HUES64 (cell line): ENCODE data around the gene DTNBP1.

Source experiments
- H3K27ac ChIP-seq: 2 replicates; pipeline ENCODE4 v1.7.0; 2013; ENCODE audit warnings: low read depth, low read length, inconsistent platforms
- H3K27me3 ChIP-seq: 2 replicates; pipeline ENCODE4 v1.6.1; 2013; ENCODE audit warnings: mild to moderate bottlenecking, low read length; ENCODE audit not compliant: insufficient read depth
- H3K36me3 ChIP-seq: 2 replicates; pipeline ENCODE4 v1.6.1; 2013; ENCODE audit warnings: mild to moderate bottlenecking, low read length; ENCODE audit not compliant: insufficient read depth
- H3K4me1 ChIP-seq: 2 replicates; pipeline ENCODE4 v1.6.1; 2013; ENCODE audit warnings: mild to moderate bottlenecking, low read length, moderate library complexity; ENCODE audit not compliant: insufficient read depth
- H3K4me3 ChIP-seq: 2 replicates; pipeline ENCODE4 v1.5.1; 2013; ENCODE audit warnings: mild to moderate bottlenecking, low read length, moderate library complexity
- H3K9ac ChIP-seq: 2 replicates; pipeline ENCODE4 v1.6.1; 2013; ENCODE audit warnings: mild to moderate bottlenecking, low read depth, low read length
- H3K9me3 ChIP-seq: 2 replicates; pipeline ENCODE4 v1.6.1; 2013; ENCODE audit warnings: low read depth, low read length; ENCODE audit not compliant: insufficient read depth
- WGBS: fragments of 150-250, 120-280 bp; methylation state at CpG from one replicate; pipeline ENCODE4 v1.1.7; 2013; ENCODE audit warnings: missing lambda C conversion rate; 5-methylcytosine and 5-hydroxymethylcytosine counted together

The DTNBP1 gene

GRCh38 chr6:15505463-15505918 lies 157.3 kb downstream of the DTNBP1 start:
- no peak overlapping the region for H3K9ac ChIP-seq
- H3K4me1 ChIP-seq: peaks cover 14% of the 10 kb centered on the region
- H3K4me3 ChIP-seq: no peak overlapping the region
- no peaks in the 10 kb centered on the region for H3K9me3 ChIP-seq
- peaks cover 100% of the 10 kb centered on the region for H3K36me3 ChIP-seq
- no peaks in the 10 kb centered on the region for H3K27me3 ChIP-seq
- 96% methylated on average over 18 of the region's 18 CpGs for WGBS
- no peak overlapping the region for H3K27ac ChIP-seq

GRCh38 chr6:15504581-15505350 lies 158.1 kb downstream of the DTNBP1 start:
- H3K4me1 ChIP-seq: peaks cover 14% of the 10 kb centered on the region
- H3K36me3 ChIP-seq: peaks cover 99% of the 10 kb centered on the region
- H3K27ac ChIP-seq: no peak overlapping the region
- no peaks in the 10 kb centered on the region for H3K9me3 ChIP-seq
- H3K9ac ChIP-seq: no peak overlapping the region
- WGBS: 96% methylated on average over 26 of the region's 26 CpGs
- H3K27me3 ChIP-seq: no peaks in the 10 kb centered on the region
- no peak overlapping the region for H3K4me3 ChIP-seq

GRCh38 chr6:15504040-15504495 lies 158.8 kb downstream of the DTNBP1 start:
- H3K4me1 ChIP-seq: peaks cover 14% of the 10 kb centered on the region
- WGBS: 93% methylated on average over 12 of the region's 12 CpGs
- no peak overlapping the region for H3K9ac ChIP-seq

GRCh38 chr6:15503346-15503680 lies 159.5 kb downstream of the DTNBP1 start:
- Histone ChIP-seq H3K27ac (no peak overlapping the region), H3K9me3 (no peaks in the 10 kb centered on the region), H3K4me3 (no peak overlapping the region), H3K27me3 (no peaks in the 10 kb centered on the region), H3K4me1 (peaks cover 10% of the 10 kb centered on the region), H3K9ac (no peak overlapping the region), H3K36me3 (peaks cover 99% of the 10 kb centered on the region)
- 94% methylated on average over 6 of the region's 6 CpGs for WGBS

More at GRCh38 chr6:15504040-15504495, 158.8 kb downstream of the DTNBP1 start:
- Histone ChIP-seq H3K4me3 (no peak overlapping the region), H3K36me3 (peaks cover 99% of the 10 kb centered on the region), H3K27me3 (no peaks in the 10 kb centered on the region), H3K9me3 (no peaks in the 10 kb centered on the region), H3K27ac (no peak overlapping the region)

- Histone ChIP-seq H3K36me3 (peaks cover 99% of the 10 kb centered on the region), H3K9me3 (no peaks in the 10 kb centered on the region), H3K4me1 (peaks cover 5% of the 10 kb centered on the region; the same call in 1 of the 2 replicates), H3K27me3 (no peaks in the 10 kb centered on the region), H3K4me3 (no peak overlapping the region), H3K27ac (no peak overlapping the region), H3K9ac (no peak overlapping the region)
- 90% methylated on average over 20 of the region's 20 CpGs for WGBS
These were observed 160.1 kb downstream of the DTNBP1 start for GRCh38 chr6:15502446-15503345.

GRCh38 chr6:15501826-15502445 lies 160.9 kb downstream of the DTNBP1 start:
- H3K9me3 ChIP-seq: no peaks in the 10 kb centered on the region
- no peak overlapping the region for H3K9ac ChIP-seq
- no peaks in the 10 kb centered on the region; the same call in 1 of the 2 replicates for H3K4me1 ChIP-seq
- peaks cover 97% of the 10 kb centered on the region for H3K36me3 ChIP-seq
- H3K27me3 ChIP-seq: no peaks in the 10 kb centered on the region
- H3K27ac ChIP-seq: no peak overlapping the region
- WGBS: 97% methylated on average over 19 of the region's 19 CpGs
- H3K4me3 ChIP-seq: no peak overlapping the region

- no peak overlapping the region for H3K27ac ChIP-seq
- no peak overlapping the region for H3K9ac ChIP-seq
- H3K9me3 ChIP-seq: no peaks in the 10 kb centered on the region
- H3K4me3 ChIP-seq: no peak overlapping the region
- no peaks in the 10 kb centered on the region for H3K27me3 ChIP-seq
- WGBS: 96% methylated on average over 38 of the region's 38 CpGs
- no peaks in the 10 kb centered on the region; the same call in 1 of the 2 replicates for H3K4me1 ChIP-seq
- peaks cover 97% of the 10 kb centered on the region for H3K36me3 ChIP-seq
These were observed 161.7 kb downstream of the DTNBP1 start for GRCh38 chr6:15500901-15501825.

GRCh38 chr6:15500078-15500740 lies 162.6 kb downstream of the DTNBP1 start:
- WGBS: 95% methylated on average over 16 of the region's 16 CpGs

GRCh38 chr6:15499591-15499990 lies 163.2 kb downstream of the DTNBP1 start:
- H3K36me3 ChIP-seq: peaks cover 97% of the 10 kb centered on the region
- no peak overlapping the region for H3K27ac ChIP-seq
- H3K27me3 ChIP-seq: no peaks in the 10 kb centered on the region
- WGBS: 93% methylated on average over 9 of the region's 9 CpGs
- no peak overlapping the region for H3K4me3 ChIP-seq
- no peaks in the 10 kb centered on the region; the same call in 1 of the 2 replicates for H3K4me1 ChIP-seq
- H3K9ac ChIP-seq: no peak overlapping the region
- no peaks in the 10 kb centered on the region for H3K9me3 ChIP-seq

More at GRCh38 chr6:15500078-15500740, 162.6 kb downstream of the DTNBP1 start:
- Histone ChIP-seq H3K9me3 (no peaks in the 10 kb centered on the region), H3K36me3 (peaks cover 97% of the 10 kb centered on the region), H3K4me1 (no peaks in the 10 kb centered on the region; the same call in 1 of the 2 replicates), H3K4me3 (no peak overlapping the region), H3K27me3 (no peaks in the 10 kb centered on the region), H3K27ac (no peak overlapping the region), H3K9ac (no peak overlapping the region)

- H3K4me1 ChIP-seq: peaks cover 1% of the 10 kb centered on the region
- peaks cover 92% of the 10 kb centered on the region for H3K36me3 ChIP-seq
- 96% methylated on average over 12 of the region's 12 CpGs for WGBS
- H3K9ac ChIP-seq: no peak overlapping the region
- no peak overlapping the region for H3K4me3 ChIP-seq
- no peaks in the 10 kb centered on the region for H3K27me3 ChIP-seq
- H3K9me3 ChIP-seq: no peaks in the 10 kb centered on the region
- no peak overlapping the region for H3K27ac ChIP-seq
These were observed 163.7 kb downstream of the DTNBP1 start for GRCh38 chr6:15499125-15499524.
